Measurements from ENCODE around the gene WAS.

DNA sequence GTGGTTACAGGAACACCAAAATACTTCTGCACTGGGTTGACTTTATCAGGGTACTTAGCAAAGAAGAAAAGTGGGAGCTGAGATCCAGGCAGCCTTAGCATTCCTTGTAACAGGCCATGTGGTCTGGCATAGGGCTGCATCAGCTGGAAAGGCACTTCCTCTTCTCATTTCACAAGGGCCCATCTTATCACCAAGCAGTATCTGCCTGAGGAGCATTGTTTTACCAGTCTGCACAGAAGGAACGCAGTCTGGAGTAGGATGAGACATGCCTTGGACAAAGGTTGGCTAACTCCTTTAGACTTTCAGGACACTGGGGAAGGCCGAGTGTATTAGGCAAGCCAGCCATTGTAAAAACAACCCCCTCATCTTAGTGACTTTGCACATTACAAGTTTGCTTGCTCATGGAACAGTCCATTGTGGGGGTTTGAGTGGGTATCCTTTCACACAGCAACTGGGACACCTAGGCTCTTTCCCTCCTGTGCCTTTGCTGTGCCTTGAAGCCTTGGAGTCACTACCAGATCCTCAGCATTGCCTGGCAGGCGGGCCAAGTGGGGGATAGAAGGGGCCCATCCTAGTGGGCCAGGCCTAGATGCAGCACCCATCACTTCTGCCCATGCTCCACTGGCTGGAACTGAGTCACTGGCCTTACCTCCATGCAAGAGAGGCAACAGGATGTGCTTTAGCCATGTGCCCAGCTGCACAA is 17.5 kb downstream of the WAS start:
- TF ChIP-seq, protein P1, sequence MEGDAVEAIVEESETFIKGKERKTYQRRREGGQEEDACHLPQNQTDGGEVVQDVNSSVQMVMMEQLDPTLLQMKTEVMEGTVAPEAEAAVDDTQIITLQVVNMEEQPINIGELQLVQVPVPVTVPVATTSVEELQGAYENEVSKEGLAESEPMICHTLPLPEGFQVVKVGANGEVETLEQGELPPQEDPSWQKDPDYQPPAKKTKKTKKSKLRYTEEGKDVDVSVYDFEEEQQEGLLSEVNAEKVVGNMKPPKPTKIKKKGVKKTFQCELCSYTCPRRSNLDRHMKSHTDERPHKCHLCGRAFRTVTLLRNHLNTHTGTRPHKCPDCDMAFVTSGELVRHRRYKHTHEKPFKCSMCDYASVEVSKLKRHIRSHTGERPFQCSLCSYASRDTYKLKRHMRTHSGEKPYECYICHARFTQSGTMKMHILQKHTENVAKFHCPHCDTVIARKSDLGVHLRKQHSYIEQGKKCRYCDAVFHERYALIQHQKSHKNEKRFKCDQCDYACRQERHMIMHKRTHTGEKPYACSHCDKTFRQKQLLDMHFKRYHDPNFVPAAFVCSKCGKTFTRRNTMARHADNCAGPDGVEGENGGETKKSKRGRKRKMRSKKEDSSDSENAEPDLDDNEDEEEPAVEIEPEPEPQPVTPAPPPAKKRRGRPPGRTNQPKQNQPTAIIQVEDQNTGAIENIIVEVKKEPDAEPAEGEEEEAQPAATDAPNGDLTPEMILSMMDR (conservative IDR thresholded peaks at IDR 0.05; ENCODE audit: low read depth, low read length), result no peak
- TF ChIP-seq EZH2 (IDR thresholded peaks at IDR 0.05; ENCODE audit: borderline replicate concordance, low read depth, low read length, poor library complexity, severe bottlenecking), result no peak
